Measurements from ENCODE around the gene PGM3. TPM values are rescaled to one million over a fixed set of nuclear protein-coding genes. Genes with fewer than 3 reads are reported as not detected.

The PGM3 gene
- total and polyA plus RNA-seq, 2 donors (not counting 3 experiments of a cell fraction or from before 2014, with no cell fraction given), result 19.8 to 70.7 TPM

DNA sequence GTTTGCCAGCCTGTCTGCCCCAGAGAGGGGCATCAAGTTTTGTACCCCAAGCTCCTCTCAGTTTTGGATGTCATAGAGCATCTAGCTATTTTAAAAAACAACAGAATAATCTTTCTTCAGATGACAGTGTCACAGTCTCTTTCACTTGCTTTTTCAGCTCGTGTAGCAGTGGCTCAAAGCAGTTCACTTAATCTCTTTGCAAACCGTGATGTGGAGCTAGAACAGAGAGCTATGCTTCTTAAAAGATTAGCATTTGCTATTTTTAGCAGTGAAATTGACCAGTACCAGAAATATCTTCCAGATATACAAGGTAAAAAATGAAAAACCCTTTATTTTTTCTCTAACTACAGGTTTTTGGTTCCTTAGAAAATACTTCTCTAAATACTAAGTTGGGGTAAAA is 37.3 kb downstream of the PGM3 start:
- no peak overlapping the region for H3K4me3 ChIP-seq (replicated peaks in 1 of 3; ENCODE audit: insufficient read depth in 1 of 3, low read depth in 1 of 3, low read length in 3 of 3)
- no peak overlapping the region for H3K9ac ChIP-seq (replicated peaks; ENCODE audit: extremely low read depth, insufficient read depth, low read length)
- no peak for TF ChIP-seq JUN (IDR thresholded peaks at IDR 0.05; ENCODE audit: borderline replicate concordance, insufficient read depth, insufficient read length, low read depth)
- no peak for TF ChIP-seq POLR2A (IDR thresholded peaks at IDR 0.05; ENCODE audit: low read depth, low read length)
- no peak for TF ChIP-seq MYC (IDR thresholded peaks at IDR 0.05; ENCODE audit: low read depth, low read length)
- TF ChIP-seq, protein P1, sequence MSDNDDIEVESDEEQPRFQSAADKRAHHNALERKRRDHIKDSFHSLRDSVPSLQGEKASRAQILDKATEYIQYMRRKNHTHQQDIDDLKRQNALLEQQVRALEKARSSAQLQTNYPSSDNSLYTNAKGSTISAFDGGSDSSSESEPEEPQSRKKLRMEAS (IDR thresholded peaks at IDR 0.05; ENCODE audit: insufficient read depth, insufficient read length), result no peak
- TF ChIP-seq FOS (IDR thresholded peaks at IDR 0.05; ENCODE audit: borderline replicate concordance, insufficient read depth, low read length), result no peak
- TF ChIP-seq, protein P2, sequence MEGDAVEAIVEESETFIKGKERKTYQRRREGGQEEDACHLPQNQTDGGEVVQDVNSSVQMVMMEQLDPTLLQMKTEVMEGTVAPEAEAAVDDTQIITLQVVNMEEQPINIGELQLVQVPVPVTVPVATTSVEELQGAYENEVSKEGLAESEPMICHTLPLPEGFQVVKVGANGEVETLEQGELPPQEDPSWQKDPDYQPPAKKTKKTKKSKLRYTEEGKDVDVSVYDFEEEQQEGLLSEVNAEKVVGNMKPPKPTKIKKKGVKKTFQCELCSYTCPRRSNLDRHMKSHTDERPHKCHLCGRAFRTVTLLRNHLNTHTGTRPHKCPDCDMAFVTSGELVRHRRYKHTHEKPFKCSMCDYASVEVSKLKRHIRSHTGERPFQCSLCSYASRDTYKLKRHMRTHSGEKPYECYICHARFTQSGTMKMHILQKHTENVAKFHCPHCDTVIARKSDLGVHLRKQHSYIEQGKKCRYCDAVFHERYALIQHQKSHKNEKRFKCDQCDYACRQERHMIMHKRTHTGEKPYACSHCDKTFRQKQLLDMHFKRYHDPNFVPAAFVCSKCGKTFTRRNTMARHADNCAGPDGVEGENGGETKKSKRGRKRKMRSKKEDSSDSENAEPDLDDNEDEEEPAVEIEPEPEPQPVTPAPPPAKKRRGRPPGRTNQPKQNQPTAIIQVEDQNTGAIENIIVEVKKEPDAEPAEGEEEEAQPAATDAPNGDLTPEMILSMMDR (IDR thresholded peaks at IDR 0.05; ENCODE audit: extremely low read depth in 1 of 2, insufficient read depth in 1 of 2, low read depth in 1 of 2, low read length in 2 of 2), result no peak
- TF ChIP-seq POLR2AphosphoS5 (IDR thresholded peaks at IDR 0.05; ENCODE audit: insufficient read depth, low read depth, low read length), result no peak
- no peak for TF ChIP-seq EZH2 (IDR thresholded peaks at IDR 0.05; ENCODE audit: borderline replicate concordance, low read depth, low read length, severe bottlenecking)
- TF ChIP-seq GATA2 (IDR thresholded peaks at IDR 0.05; ENCODE audit: insufficient read depth, insufficient read length, low read depth, low read length), result no peak
- dilution Hi-C loops (cut with MboI; ENCODE audit: extremely low pct_ligation_motif_present, low sequenced_read_pairs) (no loop called here), intact Hi-C loops (cut with micrococcal nuclease) (no loop called here)
- no peak overlapping the region for H2AFZ ChIP-seq (ENCODE audit: low read depth, low read length)
- H3K27ac ChIP-seq (ENCODE audit: insufficient read depth, low read depth, low read length), result no peak overlapping the region
- BruUV-seq (replicated peaks), result no TSS peak
- H4K20me1 ChIP-seq (replicated peaks; ENCODE audit: control insufficient read depth, extremely low read depth, insufficient read depth, low read length), result no peaks in the 10 kb centered on the region
- CTCF ChIA-PET, result interaction anchor here (1.4 to 1.5 kb wide), 2 partner anchors 88 to 90 kb away, joined by 5 to 6 read pairs; partner anchors contain the start of genes DOP1A and UBE3D
- POLR2A ChIA-PET, result no interaction called here
- DNase-seq (ENCODE audit: low read depth, low spot score) (no peak), FAIRE-seq (no peak)
- no peaks in the 10 kb centered on the region for H3K27me3 ChIP-seq (ENCODE audit: control insufficient read depth in 2 of 2, insufficient read depth in 2 of 2, low read length in 2 of 2)
- no peaks in the 10 kb centered on the region for H3K36me3 ChIP-seq (ENCODE audit: control insufficient read depth in 2 of 2, extremely low read depth in 1 of 2, insufficient read depth in 2 of 2, low read length in 2 of 2)
- H3K9me3 ChIP-seq (replicated peaks; ENCODE audit: control insufficient read depth, insufficient read depth, low read length), result no peaks in the 10 kb centered on the region
- no peaks in the 10 kb centered on the region for H3K79me2 ChIP-seq (ENCODE audit: control insufficient read depth, insufficient read depth, low read length)
- H3K9me1 ChIP-seq (replicated peaks; ENCODE audit: control insufficient read depth, extremely low read depth, insufficient read depth, low read length), result no peaks in the 10 kb centered on the region
- no peaks in the 10 kb centered on the region for H3K4me1 ChIP-seq (ENCODE audit: control insufficient read depth, extremely low read depth, insufficient read depth, low read length)
- no peak overlapping the region for H3K4me2 ChIP-seq (ENCODE audit: insufficient read depth, low read length)

Measured in endothelial cell of umbilical vein (primary cell).